Measurements from ENCODE around the gene GMPPA.

GMPPA gene

GRCh38 chr2:219506802-219507526 lies 8.3 kb downstream of the GMPPA start:
- DNase-seq: no peak

GRCh38 chr2:219507581-219508443 lies 9.1 kb downstream of the GMPPA start:
- no peak for DNase-seq

- DNase-seq: no peak
Measured at GRCh38 chr2:219508444-219508734, 9.7 kb downstream of the GMPPA start.

- DNase-seq: no peak
Measured at GRCh38 chr2:219508971-219509779, 10.5 kb downstream of the GMPPA start.

- DNase-seq: no peak
Measured at GRCh38 chr2:219509780-219510511, 11.3 kb downstream of the GMPPA start.

- DNase-seq: no peak
Measured at GRCh38 chr2:219510512-219511135, 11.9 kb downstream of the GMPPA start.

GRCh38 chr2:219511547-219512325 lies 13.0 kb downstream of the GMPPA start:
- no peak for DNase-seq

GRCh38 chr2:219512524-219513216 lies 14.0 kb downstream of the GMPPA start:
- no peak for DNase-seq

GRCh38 chr2:219513787-219514186 lies 15.1 kb downstream of the GMPPA start:
- DNase-seq: no peak

GRCh38 chr2:219514196-219514761 lies 15.6 kb downstream of the GMPPA start, which contains the start of gene ASIC4:
Gene ASIC4 (plus strand): TSS chr2:219514482. CDS start chr2:219514725, 243 bp downstream.
- DNase-seq: no peak

- no peak for DNase-seq
Measured at GRCh38 chr2:219514836-219515235, 16.1 kb downstream of the GMPPA start.

GRCh38 chr2:219515874-219516629 lies 17.4 kb downstream of the GMPPA start:
- DNase-seq: no peak

GRCh38 chr2:219516888-219517287 lies 18.2 kb downstream of the GMPPA start:
- DNase-seq: no peak

GRCh38 chr2:219517954-219518778 lies 19.5 kb downstream of the GMPPA start:
- DNase-seq: no peak

GRCh38 chr2:219519526-219519916 lies 20.8 kb downstream of the GMPPA start:
- no peak for DNase-seq

- no peak for DNase-seq
Measured at GRCh38 chr2:219520079-219520478, 21.4 kb downstream of the GMPPA start.

GRCh38 chr2:219521066-219521880 lies 22.6 kb downstream of the GMPPA start:
- no peak for DNase-seq
